NOMO-1 (cell line): ENCODE results near the gene SF3B3.
"Not testable (repeated sequence)": the region's sequence is repeated elsewhere in the genome, so short reads cannot be mapped to it uniquely, and the experiment has no call there.

ENCODE experiments used
- DNase-seq, 2 experiments: peaks; one replicate each; lab custom pipeline; 2025; ENCODE audit not compliant: unreplicated experiment in 2 of 2; lab: John Stamatoyannopoulos, UW

Gene SF3B3

DNA sequence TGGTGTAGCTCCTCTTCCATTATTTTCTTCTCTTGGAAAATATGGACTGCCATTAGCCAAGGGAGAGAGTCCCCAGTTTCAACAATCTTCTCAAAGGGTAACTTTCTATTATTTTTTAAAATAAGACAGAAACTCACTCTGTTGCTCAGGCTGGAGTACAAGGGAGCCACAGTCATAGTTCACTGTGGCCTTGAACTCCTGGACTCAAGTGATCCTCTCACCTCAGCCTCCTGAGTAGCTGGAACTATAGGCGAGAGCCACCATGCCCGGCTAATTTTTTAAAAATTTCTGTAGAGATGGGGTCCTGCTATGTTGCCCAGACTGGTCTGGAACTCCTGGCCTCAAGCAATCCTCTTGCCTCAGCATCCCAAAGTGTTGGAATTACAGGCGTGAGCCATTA is 13.4 kb upstream of the SF3B3 start:
- no peak for DNase-seq

- no peak for DNase-seq
Measured at GRCh38 chr16:70511833-70512232, 11.8 kb upstream of the SF3B3 start.

GRCh38 chr16:70512456-70512855 is 11.2 kb upstream of the SF3B3 start:
- no peak for DNase-seq

DNA sequence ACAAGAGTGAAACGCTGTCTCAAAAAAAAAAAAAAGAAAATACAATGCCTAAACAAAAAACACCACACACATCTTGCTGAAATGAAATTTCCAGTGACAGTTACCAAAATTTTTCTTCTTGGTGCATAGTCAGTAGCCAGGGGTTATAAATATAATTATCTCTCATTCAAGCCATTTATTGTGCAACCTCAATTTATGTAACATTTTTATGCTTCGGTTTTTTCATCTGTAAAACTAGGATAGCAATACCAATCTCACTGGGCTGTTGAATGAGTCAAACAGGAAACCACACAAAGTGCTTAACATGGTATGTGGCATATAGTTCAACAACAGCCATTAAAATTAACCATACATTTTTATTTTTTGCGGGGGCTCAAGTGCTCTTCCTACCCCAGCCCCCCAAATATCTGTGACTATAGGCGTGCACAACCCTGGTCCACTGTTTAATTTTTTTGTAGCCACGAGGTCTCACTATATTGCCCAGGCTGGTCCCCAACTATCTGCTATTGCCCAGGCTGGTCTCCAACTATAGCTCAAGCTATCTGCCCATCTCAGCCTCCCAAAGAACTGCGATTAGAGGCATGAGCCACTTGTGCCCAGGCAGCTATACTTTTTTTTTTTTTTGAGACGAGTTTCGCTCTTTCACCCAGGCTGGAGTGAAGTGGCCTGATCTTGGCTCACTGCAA is 2.9 kb upstream of the SF3B3 start:
- peak; percentile 51 to 92 for DNase-seq

- DNase-seq: peak; percentile 24 to 52
Measured at GRCh38 chr16:70522216-70523075, 1.2 kb upstream of the SF3B3 start.

GRCh38 chr16:70523076-70523742 is 407 bp upstream of the SF3B3 start, which contains the start of gene COG4:
Gene COG4, minus strand, starts transcription at chr16:70523554. Its CDS starts 11 bp downstream, at chr16:70523543.
- DNase-seq: peak; percentile 81 to 88

GRCh38 chr16:70524399-70524825 is 796 bp downstream of the SF3B3 start:
- DNase-seq: not testable (repeated sequence)

- DNase-seq: no peak
Measured at GRCh38 chr16:70526403-70526802, 2.8 kb downstream of the SF3B3 start.

DNA sequence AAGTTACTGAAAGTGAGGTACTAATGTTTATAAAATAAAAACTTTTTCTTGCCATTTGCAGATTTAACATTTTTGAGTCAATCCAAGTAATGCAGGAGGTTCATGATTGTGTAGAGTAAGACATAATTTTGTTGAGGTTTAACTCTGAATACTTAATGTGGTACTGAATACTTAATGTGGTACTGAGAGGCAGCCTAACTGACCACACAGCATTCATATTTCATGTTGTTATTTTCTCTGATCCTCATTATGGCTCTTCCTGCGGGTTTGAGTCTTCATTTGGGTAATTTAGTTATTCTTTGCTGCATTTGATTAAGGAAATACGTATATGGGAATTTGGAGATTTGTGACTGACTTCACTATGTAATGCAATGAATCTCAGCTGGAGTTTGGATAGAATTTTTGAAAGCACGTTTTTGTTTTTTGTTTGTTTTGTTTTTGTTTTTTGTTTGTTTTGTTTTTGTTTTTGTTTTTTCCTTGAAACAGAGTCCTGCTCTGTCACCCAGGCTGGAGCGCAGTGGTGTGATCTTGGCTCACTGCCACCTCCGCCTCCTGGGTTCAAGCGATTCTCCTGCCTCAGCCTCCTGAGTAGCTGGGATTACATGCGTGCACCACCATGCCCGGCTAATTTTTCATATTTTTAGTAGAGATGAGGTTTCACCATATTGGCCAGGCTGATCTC is 3.8 kb downstream of the SF3B3 start:
- DNase-seq: no peak

GRCh38 chr16:70529051-70529777 is 5.6 kb downstream of the SF3B3 start:
- peak; percentile 13 to 23 for DNase-seq

DNA sequence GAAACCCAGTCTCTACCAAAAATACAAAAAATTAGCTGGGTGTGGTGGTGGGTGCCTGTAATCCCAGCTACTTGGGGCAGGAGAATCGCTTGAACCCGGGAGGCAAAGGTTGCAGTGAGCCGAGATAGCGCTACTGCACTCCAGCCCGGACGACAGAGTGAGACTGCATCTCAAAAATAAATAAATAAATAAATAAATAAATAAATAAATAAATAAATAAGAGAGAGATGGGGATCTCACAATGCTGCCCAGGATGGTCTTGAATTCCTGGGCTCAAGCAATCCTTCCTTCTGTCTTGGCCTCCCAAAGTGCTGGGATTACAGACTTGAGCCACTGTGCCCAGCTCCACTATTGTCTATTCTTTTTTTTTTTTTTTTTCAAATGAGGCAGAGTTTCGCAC is 6.3 kb downstream of the SF3B3 start:
- not testable (repeated sequence) for DNase-seq

- DNase-seq: no peak
Measured at GRCh38 chr16:70534971-70535370, 11.4 kb downstream of the SF3B3 start.

DNA sequence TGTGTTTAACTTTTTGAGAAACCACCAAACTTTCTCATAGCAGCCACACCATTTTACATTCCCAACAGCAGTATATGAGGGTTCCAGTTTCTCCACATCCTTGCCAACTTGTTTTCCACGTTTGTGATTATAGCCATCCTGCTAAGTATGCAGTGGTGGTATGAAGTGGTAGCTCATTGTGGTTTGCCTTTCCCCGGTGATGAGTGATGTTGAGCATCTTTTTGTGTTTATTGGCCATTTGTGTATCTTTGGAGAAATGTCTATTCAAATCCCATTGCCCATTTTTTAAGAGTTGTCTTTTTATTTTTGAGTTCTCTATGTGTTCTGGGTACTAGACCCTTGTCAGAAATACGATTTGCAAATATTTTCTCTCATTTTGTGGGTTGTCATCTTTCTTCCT is 17.4 kb downstream of the SF3B3 start:
- no peak for DNase-seq

DNA sequence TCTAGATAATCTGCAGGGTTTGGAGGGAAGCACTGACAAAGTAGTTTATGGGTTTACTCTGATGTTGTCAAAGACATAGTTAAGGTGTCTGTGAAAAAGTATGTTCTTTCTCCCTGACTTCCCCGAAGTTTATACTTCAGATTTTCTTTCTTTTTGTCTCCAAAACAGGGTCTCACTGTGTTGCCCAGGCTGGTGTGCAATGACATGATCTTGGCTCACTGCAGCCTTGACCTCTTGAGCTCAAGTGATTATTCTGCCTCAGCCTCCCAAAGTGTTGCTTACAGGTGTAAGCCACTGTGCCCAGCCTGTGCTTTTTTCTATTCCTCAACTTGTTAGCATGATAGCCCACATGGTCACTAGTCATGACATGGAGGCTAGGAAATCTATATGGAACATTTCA is 20.9 kb downstream of the SF3B3 start:
- DNase-seq: no peak

GRCh38 chr16:70548936-70549335 is 25.3 kb downstream of the SF3B3 start:
- no peak for DNase-seq

GRCh38 chr16:70550082-70550481 is 26.5 kb downstream of the SF3B3 start:
- no peak for DNase-seq

DNA sequence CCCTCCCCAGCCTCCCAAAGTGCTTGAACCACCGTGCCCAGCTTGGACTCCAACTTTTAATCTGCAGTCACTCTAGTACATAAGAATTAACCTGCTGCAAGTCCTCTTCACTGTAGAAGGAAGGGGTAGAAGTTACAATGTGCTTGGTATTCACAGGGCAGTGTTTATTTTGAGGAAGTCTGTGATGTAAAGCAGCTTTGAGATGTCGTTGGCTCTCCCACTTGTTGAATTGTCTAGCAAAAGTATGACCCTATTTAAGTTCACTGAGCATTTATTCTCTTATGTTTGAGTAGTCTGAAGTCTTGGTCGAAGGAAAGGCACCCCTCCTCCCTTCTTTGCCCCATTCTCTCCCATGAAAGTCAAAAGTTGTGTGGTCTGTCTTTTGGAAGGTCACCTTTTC is 28.2 kb downstream of the SF3B3 start:
- no peak for DNase-seq

DNA sequence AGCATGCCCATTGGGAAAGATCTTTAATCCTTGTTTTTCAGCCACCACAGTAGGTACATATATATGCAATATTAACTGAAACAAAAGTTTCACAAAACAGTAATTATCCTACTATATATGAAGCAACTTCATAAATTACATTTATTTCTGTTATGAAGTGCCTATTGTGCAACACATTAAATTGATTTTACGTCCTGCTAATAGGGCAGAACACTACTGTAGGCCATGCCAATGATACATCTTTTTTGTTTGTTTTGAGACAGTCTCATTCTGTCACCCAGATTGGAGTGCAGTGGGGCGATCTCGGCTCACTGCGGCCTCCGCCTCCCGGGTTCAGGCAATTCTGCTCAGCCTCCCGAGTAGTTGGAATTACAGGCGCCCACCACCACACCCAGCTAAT is 29.1 kb downstream of the SF3B3 start:
- DNase-seq: no peak

DNA sequence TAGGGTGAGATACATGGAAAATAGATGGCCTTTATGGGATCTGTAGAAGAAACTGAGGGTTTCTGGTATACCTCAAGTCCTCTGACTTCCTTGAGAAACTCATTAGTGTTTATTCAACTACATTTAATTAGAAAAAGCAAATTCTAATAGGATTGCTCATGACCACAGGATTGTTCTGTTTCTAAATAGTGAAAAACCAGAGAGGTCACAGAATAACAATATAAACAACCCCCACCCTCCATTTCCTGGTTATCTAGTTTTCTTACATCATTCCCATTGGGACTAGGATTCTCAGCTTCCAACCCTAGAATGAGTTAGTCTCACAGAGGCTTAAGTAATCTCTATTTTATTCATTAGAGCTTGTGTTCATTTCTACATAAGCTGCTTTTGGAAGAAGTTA is 30.0 kb downstream of the SF3B3 start:
- no peak for DNase-seq

DNA sequence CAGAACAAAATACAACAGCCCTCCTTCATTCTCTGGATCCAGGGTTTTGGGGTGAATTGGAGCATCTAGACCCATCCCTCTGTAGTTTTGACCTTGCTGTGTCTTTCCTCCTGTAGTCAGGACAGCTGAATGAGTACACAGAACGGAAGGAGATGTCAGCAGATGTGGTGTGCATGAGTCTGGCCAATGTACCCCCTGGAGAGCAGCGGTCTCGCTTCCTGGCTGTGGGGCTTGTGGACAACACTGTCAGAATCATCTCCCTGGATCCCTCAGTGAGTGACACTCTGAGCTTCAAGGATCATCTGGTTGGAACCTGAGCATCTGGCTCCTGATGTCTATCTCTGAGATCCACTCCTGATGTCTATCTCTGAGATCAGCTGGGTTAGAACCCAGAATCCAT is 32.4 kb downstream of the SF3B3 start:
- DNase-seq: no peak
